ENCODE measurements around the gene ITFG1.

ITFG1 gene

DNA sequence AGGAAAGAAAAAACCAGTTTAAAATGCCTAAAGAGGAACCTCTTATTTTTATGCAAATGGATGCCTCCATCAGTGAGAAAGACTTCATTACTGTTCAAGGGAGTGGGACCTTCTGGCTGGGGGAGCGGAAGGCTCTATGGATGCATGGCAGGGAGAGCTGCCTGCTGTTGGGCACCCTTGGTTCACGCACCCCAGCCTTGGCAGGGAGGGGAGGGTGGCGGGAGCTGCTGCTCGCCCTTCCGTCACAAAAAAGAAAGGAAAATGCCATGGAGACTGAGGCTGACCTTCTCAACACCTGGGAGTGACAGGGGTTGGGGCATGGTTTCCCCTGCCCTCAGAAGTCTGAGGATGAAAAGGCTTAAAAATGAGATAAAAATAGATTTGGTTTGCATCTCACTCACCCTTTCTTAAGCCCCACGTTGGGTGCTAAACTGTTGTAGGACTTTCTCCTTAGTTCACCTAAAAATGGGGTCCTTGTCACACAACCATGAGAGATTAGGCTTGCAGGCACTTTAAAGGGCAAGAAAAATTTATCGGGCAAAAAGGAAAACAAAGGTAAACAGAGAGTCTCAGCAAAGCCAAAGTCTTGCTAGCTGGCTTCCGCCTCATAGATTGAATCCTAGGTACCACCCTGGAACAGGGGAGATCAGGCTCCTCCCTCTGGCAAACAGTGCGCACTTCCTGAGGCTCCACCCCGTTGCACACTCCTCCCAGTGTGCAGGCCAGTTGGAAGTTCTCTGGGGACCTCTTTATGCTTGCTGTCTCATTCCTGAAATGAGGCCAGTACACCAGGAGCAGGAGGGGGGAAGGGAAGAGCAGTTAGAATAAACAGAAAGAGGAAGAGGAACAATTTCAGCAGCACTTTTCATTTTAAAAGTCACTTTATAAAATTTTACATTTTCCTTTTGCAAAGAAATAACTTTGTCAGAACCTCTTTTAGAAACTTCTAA lies 31.8 kb upstream of the ITFG1 start:
- TF ChIP-seq FOXP2 (optimal IDR thresholded peaks at IDR 0.05; ENCODE audit: borderline replicate concordance, extremely low read depth, extremely low read length, insufficient read depth) (no peak), REST (IDR thresholded peaks at IDR 0.05; ENCODE audit: insufficient read depth in 1 of 2, low read depth in 2 of 2, low read length in 2 of 2) (no peak), TAF1 (IDR thresholded peaks at IDR 0.05; ENCODE audit: borderline replicate concordance, insufficient read depth, low read length) (no peak), POLR2AphosphoS5 (IDR thresholded peaks at IDR 0.05; ENCODE audit: low read depth, low read length) (no peak), SIN3A (IDR thresholded peaks at IDR 0.05; ENCODE audit: borderline replicate concordance, insufficient read depth, low read length) (no peak)

GRCh38 chr16:47492036-47492427 lies 31.2 kb upstream of the ITFG1 start:
- TF ChIP-seq POLR2AphosphoS5 (IDR thresholded peaks at IDR 0.05; ENCODE audit: low read depth, low read length) (no peak), TAF1 (IDR thresholded peaks at IDR 0.05; ENCODE audit: borderline replicate concordance, insufficient read depth, low read length) (no peak), SIN3A (IDR thresholded peaks at IDR 0.05; ENCODE audit: borderline replicate concordance, insufficient read depth, low read length) (no peak), FOXP2 (optimal IDR thresholded peaks at IDR 0.05; ENCODE audit: borderline replicate concordance, extremely low read depth, extremely low read length, insufficient read depth) (no peak), REST (IDR thresholded peaks at IDR 0.05; ENCODE audit: insufficient read depth in 1 of 2, low read depth in 2 of 2, low read length in 2 of 2) (no peak)

- TF ChIP-seq FOXP2 (optimal IDR thresholded peaks at IDR 0.05; ENCODE audit: borderline replicate concordance, extremely low read depth, extremely low read length, insufficient read depth) = no peak
- TF ChIP-seq TAF1 (IDR thresholded peaks at IDR 0.05; ENCODE audit: borderline replicate concordance, insufficient read depth, low read length) = no peak
- TF ChIP-seq SIN3A (IDR thresholded peaks at IDR 0.05; ENCODE audit: borderline replicate concordance, insufficient read depth, low read length) = no peak
- TF ChIP-seq REST (IDR thresholded peaks at IDR 0.05; ENCODE audit: insufficient read depth in 1 of 2, low read depth in 2 of 2, low read length in 2 of 2) = no peak
- TF ChIP-seq POLR2AphosphoS5 (IDR thresholded peaks at IDR 0.05; ENCODE audit: low read depth, low read length) = no peak
Observed at GRCh38 chr16:47490471-47490870, 29.6 kb upstream of the ITFG1 start.

GRCh38 chr16:47488051-47488450 lies 27.2 kb upstream of the ITFG1 start:
- TF ChIP-seq REST (IDR thresholded peaks at IDR 0.05; ENCODE audit: insufficient read depth in 1 of 2, low read depth in 2 of 2, low read length in 2 of 2) = no peak
- TF ChIP-seq POLR2AphosphoS5 (IDR thresholded peaks at IDR 0.05; ENCODE audit: low read depth, low read length) = no peak
- no peak for TF ChIP-seq FOXP2 (optimal IDR thresholded peaks at IDR 0.05; ENCODE audit: borderline replicate concordance, extremely low read depth, extremely low read length, insufficient read depth)
- TF ChIP-seq TAF1 (IDR thresholded peaks at IDR 0.05; ENCODE audit: borderline replicate concordance, insufficient read depth, low read length) = no peak
- TF ChIP-seq SIN3A (IDR thresholded peaks at IDR 0.05; ENCODE audit: borderline replicate concordance, insufficient read depth, low read length) = no peak
